IPS-NIHi11 (cell line): ENCODE measurements around the gene FBXW4.

Experiments
- DNase-seq: peaks from one replicate; pipeline ENCODE4 v3.0.0; 2012; ENCODE audit warnings: mixed read lengths, low spot score

The FBXW4 gene

GRCh38 chr10:101566333-101567164 is 128.4 kb downstream of the FBXW4 start:
- DNase-seq, result peak; percentile 75

DNA sequence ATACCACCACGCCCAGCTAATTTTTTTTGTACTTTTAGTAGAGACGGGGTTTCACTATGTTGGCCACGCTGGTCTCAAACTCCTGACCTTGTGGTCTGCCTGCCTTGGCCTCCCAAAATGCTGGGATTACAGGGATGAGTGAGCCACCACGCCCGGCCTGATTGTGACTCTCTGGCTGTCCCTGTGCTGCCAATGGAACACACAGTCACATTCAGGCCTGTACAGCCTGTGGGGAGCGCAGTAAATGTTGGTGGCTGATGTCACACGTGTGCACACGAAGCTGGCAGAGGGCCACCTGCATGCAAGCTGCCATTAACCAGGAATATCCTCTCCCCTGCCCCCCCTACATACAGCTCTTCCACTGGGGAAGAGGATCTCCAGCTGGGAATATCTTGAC is 129.0 kb downstream of the FBXW4 start:
- DNase-seq, result no peak

- no peak for DNase-seq
These were observed 129.5 kb downstream of the FBXW4 start for GRCh38 chr10:101565370-101565900.

DNA sequence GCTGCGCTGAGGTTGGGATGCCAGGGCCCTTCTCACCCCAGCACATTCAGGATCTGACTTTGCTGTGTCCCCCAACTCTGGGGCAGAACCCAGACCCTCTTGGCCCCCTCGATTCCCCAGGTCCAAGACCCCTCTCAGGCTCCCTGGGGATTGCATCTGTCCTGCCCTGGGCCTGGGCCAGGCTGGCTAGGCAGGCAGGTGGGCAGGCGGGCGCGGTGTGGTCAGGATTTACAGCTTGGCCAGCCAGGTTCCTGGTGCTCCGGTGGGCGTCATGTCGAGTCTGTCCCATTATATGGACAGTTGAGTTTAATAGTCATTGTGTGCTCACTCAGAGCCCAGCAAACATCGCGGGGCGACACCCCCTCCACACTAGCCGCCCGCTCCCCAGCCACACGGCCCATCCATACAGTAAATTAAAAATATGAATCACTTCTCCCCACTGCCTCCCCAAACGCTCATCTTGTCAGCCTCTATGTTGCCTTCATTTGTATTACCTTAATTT is 130.4 kb downstream of the FBXW4 start:
- no peak for DNase-seq

DNA sequence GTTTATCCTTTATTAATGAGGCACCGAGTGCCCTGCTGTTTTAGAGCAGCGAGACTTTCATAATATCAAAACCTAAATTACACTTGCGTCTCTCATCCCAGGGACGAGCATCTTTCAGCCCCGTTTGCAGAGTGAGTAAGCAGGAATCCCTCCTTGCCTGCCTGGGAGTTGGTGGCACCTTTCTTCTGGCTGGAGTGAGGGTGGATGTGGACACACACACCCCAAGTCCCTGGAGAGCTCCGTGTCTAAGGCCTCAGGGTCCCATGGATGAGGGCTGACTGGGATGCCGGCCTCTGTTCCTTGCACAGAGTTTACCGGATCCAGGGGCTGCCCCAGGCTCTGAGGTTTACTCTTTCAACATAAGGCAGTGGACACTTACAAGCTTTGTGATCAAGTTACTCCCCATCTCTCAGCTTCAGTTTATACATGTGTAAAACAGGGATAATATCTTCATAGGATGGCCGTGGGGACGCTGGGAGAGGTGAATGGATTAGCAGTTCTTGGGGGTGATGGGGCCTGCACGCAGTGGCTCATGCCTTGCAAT is 131.4 kb downstream of the FBXW4 start:
- DNase-seq, result no peak

GRCh38 chr10:101563007-101563406 is 132.0 kb downstream of the FBXW4 start:
- no peak for DNase-seq

DNA sequence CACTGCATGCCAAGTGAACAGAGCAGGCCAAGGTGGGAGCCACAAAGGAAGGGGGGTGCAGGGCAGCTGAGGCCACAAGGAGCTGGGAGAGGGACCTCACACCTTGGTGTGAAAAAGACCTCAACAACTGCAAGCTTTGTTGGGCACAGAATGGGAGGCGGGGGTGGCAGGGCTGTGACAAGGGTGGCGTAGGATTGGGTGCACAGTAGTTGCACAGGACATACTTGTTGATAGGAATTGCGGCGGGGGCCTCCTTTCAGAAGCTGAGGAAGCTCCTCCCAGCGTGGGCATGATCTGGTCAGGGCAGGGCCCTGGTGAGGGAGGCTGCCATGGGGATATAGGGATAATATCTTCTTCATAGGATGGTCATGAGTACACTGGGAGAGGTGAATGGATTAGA is 132.7 kb downstream of the FBXW4 start:
- no peak for DNase-seq

DNA sequence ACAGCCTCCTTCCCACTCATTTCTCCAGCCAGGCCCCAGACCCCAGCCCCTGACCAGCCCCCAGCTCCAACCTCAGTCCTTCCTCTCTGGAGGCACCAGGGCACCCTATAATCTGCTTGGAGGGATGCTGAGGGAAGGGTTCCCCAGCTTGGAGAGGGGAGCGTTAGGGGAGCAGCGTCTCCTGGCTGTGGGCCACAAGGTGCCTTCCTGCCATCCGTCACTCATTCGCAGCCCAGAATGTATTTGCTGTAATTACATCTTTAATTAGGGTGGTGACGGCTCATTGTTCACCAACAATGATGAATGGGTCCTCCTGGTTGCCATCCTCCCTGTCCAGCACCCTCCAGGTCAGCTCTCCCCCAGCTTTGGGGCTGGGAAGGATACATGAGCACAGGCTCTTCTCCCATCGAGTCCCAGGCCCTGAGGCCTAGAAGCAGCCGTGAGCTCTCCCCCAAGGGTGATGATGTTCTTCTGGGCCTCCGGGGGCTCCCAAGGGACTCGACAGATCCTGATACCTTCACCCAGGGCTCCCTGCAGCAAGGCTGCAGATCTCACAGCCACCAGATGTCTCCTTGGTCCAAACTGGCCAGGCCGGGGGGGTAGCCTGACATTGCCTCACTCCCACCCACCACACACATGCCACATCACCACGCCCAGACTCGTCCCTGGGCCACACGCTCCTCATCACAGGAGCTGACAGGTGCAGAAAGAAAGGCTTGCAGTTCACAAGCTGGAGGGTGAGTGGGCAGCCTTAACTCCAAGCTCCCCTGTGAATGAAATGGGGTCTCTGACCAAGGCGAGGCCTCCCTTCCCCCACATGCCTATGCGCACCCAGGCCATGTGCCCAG is 133.7 kb downstream of the FBXW4 start:
- no peak for DNase-seq
